GM12892 (cell line): ENCODE measurements around the gene ANKRD23.

Source experiments
- POLR2A ChIP-seq: IDR thresholded peaks from 2 replicates; pipeline ENCODE4 v1.6.1; 2011; ENCODE audit warnings: low read depth, low read length, control low read depth
- POLR2AphosphoS5 ChIP-seq: IDR thresholded peaks from 2 replicates; pipeline ENCODE4 v1.6.1; 2011; ENCODE audit warnings: low read depth, low read length, control low read depth

- TF ChIP-seq POLR2A: no peak
- TF ChIP-seq POLR2AphosphoS5: no peak
These were observed 15.9 kb upstream of the ANKRD23 start for GRCh38 chr2:96859681-96860064.
